OCI-LY7 (cell line): ENCODE measurements around the gene KLHL17. TPM values are rescaled to one million over a fixed set of nuclear protein-coding genes. Genes with fewer than 3 reads are reported as not detected.

Experiments
- BruUV-seq: library from RNA; stranded (reverse); fragments of 400-500 nt; replicated peaks from 2 replicates; lab custom pipeline; 2021; lab: Mats Ljungman, UMichigan
- CTCF ChIA-PET: fragments of 300-600 bp; sonication (Branson Sonifier 250); formaldehyde crosslinking; loops from one replicate; lab custom pipeline; 2022; ENCODE audit warnings: antibody characterized with exemption; ENCODE audit not compliant: unreplicated experiment; lab: Charles Lee
- POLR2A ChIA-PET: fragments of 300-600 bp; sonication (Branson Sonifier 250); formaldehyde crosslinking; loops from one replicate; lab custom pipeline; 2022; ENCODE audit warnings: antibody characterized with exemption; lab: Charles Lee
- DNase-seq: peaks from one replicate; pipeline ENCODE4 v3.0.0-alpha.2; 2015; ENCODE audit warnings: low spot score
- H2AFZ ChIP-seq: fragments of 200-600 bp; sonication (generic), shearing (Covaris generic); 2 replicates; pipeline ENCODE4 v1.6.1; 2014; ENCODE audit warnings: mild to moderate bottlenecking, antibody characterized with exemption, low read length, moderate library complexity
- H3K27ac ChIP-seq: fragments of 200-600 bp; sonication (generic); 2 replicates; pipeline ENCODE4 v1.5.1; 2014; ENCODE audit warnings: mixed run types, low read depth, mild to moderate bottlenecking, moderate library complexity, low read length, inconsistent platforms; ENCODE audit not compliant: poor library complexity, severe bottlenecking
- H3K36me3 ChIP-seq: fragments of 200-600 bp; sonication (generic); 2 replicates; pipeline ENCODE4 v1.6.1; 2014; ENCODE audit warnings: mild to moderate bottlenecking, antibody characterized with exemption, low read length, moderate library complexity, mixed read lengths; ENCODE audit not compliant: insufficient read depth
- H3K4me1 ChIP-seq: fragments of 200-600 bp; sonication (generic); 2 replicates; pipeline ENCODE4 v1.5.1; 2014; ENCODE audit warnings: mild to moderate bottlenecking, low read length; ENCODE audit not compliant: insufficient read depth, poor library complexity, severe bottlenecking
- H3K4me2 ChIP-seq: fragments of 200-600 bp; sonication (generic); 2 replicates; pipeline ENCODE4 v1.6.1; 2014; ENCODE audit warnings: mild to moderate bottlenecking, low read length
- H3K4me3 ChIP-seq: fragments of 200-600 bp; sonication (generic); 2 replicates; pipeline ENCODE4 v1.5.1; 2014; ENCODE audit warnings: mild to moderate bottlenecking, low read depth, low read length; ENCODE audit not compliant: poor library complexity, severe bottlenecking
- H3K79me2 ChIP-seq: fragments of 200-600 bp; sonication (generic); 2 replicates; pipeline ENCODE4 v1.6.1; 2016; ENCODE audit warnings: low read depth, mild to moderate bottlenecking, low read length, moderate library complexity, mixed read lengths; ENCODE audit not compliant: insufficient read depth
- H3K9me2 ChIP-seq: fragments of 200-600 bp; sonication (generic); 2 replicates; pipeline ENCODE4 v1.6.1; 2016; ENCODE audit warnings: mild to moderate bottlenecking, low read length, mixed read lengths; ENCODE audit not compliant: insufficient read depth
- H3K9me3 ChIP-seq: fragments of 200-600 bp; sonication (generic); 2 replicates; pipeline ENCODE4 v1.6.1; 2014; ENCODE audit warnings: mild to moderate bottlenecking, mixed run types, low read length, mixed read lengths
- H4K20me1 ChIP-seq: fragments of 200-600 bp; sonication (generic); 2 replicates; pipeline ENCODE4 v1.6.1; 2014; ENCODE audit warnings: mild to moderate bottlenecking, antibody characterized with exemption, low read length, moderate library complexity, mixed read lengths; ENCODE audit not compliant: insufficient read depth
- CTCF ChIP-seq: fragments of 200-600 bp; sonication (generic); conservative IDR thresholded peaks from 2 replicates; pipeline ENCODE4 v1.5.1; 2014; ENCODE audit warnings: mild to moderate bottlenecking, antibody characterized with exemption, low read length, moderate library complexity, mixed read lengths
- EZH2phosphoT487 ChIP-seq: fragments of 200-600 bp; sonication (generic); IDR thresholded peaks from 2 replicates; pipeline ENCODE4 v1.6.1; 2018; ENCODE audit warnings: low read depth, borderline replicate concordance, mild to moderate bottlenecking, mixed run types, antibody characterized with exemption, low read length, moderate library complexity, mixed read lengths
- intact Hi-C: fragments of 100-400 bp; cut with micrococcal nuclease; formaldehyde crosslinking; loops from one replicate; pipeline ENCODE4 v1.10.0; 2022; ENCODE audit not compliant: unreplicated experiment
- total RNA-seq, 2 experiments: library from RNA; depleted of rRNA in 1 of 2; stranded (reverse); fragments of >200 nt in 1 of 2; shearing (Covaris generic) in 1 of 2; gene quantifications; 2 replicates each; pipeline ENCODE4 v1.2.3, GENCODE V29; 2014 to 2022

KLHL17 gene
- total RNA-seq, 2 experiments from 2014 or later, result 21.7 to 23.3 TPM

GRCh38 chr1:974687-975328 lies 14.4 kb downstream of the KLHL17 start:
- no TSS peak for BruUV-seq
- H4K20me1 ChIP-seq, result no peaks in the 10 kb centered on the region; the same call in 1 of the 2 replicates
- H3K9me2 ChIP-seq, result no peaks in the 10 kb centered on the region
- POLR2A ChIA-PET, result no interaction called here
- no peak overlapping the region for H3K27ac ChIP-seq
- DNase-seq, result no peak
- intact Hi-C loops, result no loop called here
- no peak overlapping the region for H2AFZ ChIP-seq
- TF ChIP-seq CTCF (no peak), EZH2phosphoT487 (no peak)
- H3K36me3 ChIP-seq, result no peaks in the 10 kb centered on the region
- CTCF ChIA-PET, result interaction anchor here (0.6 kb wide), 1 partner anchor 16 kb away, joined by 3 read pairs; the partner anchor contains the start of gene NOC2L
- H3K9me3 ChIP-seq, result no peaks in the 10 kb centered on the region
- no peak overlapping the region for H3K4me2 ChIP-seq
- no peaks in the 10 kb centered on the region for H3K4me1 ChIP-seq
- no peaks in the 10 kb centered on the region for H3K79me2 ChIP-seq
- no peak overlapping the region for H3K4me3 ChIP-seq

GRCh38 chr1:975365-975764 lies 15.0 kb downstream of the KLHL17 start:
- TF ChIP-seq CTCF (no peak), EZH2phosphoT487 (no peak)
- no peak overlapping the region for H3K4me2 ChIP-seq
- no peaks in the 10 kb centered on the region; the same call in 1 of the 2 replicates for H4K20me1 ChIP-seq
- ChIA-PET POLR2A (no interaction called here), CTCF (no interaction called here)
- no TSS peak for BruUV-seq
- no peaks in the 10 kb centered on the region for H3K4me1 ChIP-seq
- H3K4me3 ChIP-seq, result no peak overlapping the region
- no peak for DNase-seq
- H3K27ac ChIP-seq, result no peak overlapping the region
- H3K9me3 ChIP-seq, result no peaks in the 10 kb centered on the region
- intact Hi-C loops, result no loop called here
- no peak overlapping the region for H2AFZ ChIP-seq
- H3K79me2 ChIP-seq, result no peaks in the 10 kb centered on the region
- no peaks in the 10 kb centered on the region for H3K9me2 ChIP-seq
- H3K36me3 ChIP-seq, result no peaks in the 10 kb centered on the region
